NB4 (cell line): ENCODE measurements around the gene HSPB6.

ENCODE experiments used
- DNase-seq: peaks from one replicate; pipeline ENCODE4 v3.0.0; 2010; ENCODE audit warnings: low read depth
- H3K4me3 ChIP-seq: one replicate; pipeline ENCODE4 v1.5.1; 2011; ENCODE audit warnings: mild to moderate bottlenecking, low read depth, low read length, moderate library complexity
- MYC ChIP-seq: IDR thresholded peaks from 2 replicates; pipeline ENCODE4 v1.6.1; 2011; ENCODE audit warnings: low read depth, low read length
- POLR2A ChIP-seq: IDR thresholded peaks from 2 replicates; pipeline ENCODE4 v1.6.1; 2011; ENCODE audit warnings: mild to moderate bottlenecking; ENCODE audit not compliant: insufficient read length; ENCODE audit errors: extremely low read depth
- TF ChIP-seq, protein P1 (sequence below): IDR thresholded peaks from 2 replicates; pipeline ENCODE4 v1.6.1; 2011; ENCODE audit warnings: low read depth, low read length
- TF ChIP-seq, protein P2 (sequence below): IDR thresholded peaks from one replicate; pipeline ENCODE4 v1.5.1; 2012; ENCODE audit warnings: low read depth, low read length

The HSPB6 gene

DNA sequence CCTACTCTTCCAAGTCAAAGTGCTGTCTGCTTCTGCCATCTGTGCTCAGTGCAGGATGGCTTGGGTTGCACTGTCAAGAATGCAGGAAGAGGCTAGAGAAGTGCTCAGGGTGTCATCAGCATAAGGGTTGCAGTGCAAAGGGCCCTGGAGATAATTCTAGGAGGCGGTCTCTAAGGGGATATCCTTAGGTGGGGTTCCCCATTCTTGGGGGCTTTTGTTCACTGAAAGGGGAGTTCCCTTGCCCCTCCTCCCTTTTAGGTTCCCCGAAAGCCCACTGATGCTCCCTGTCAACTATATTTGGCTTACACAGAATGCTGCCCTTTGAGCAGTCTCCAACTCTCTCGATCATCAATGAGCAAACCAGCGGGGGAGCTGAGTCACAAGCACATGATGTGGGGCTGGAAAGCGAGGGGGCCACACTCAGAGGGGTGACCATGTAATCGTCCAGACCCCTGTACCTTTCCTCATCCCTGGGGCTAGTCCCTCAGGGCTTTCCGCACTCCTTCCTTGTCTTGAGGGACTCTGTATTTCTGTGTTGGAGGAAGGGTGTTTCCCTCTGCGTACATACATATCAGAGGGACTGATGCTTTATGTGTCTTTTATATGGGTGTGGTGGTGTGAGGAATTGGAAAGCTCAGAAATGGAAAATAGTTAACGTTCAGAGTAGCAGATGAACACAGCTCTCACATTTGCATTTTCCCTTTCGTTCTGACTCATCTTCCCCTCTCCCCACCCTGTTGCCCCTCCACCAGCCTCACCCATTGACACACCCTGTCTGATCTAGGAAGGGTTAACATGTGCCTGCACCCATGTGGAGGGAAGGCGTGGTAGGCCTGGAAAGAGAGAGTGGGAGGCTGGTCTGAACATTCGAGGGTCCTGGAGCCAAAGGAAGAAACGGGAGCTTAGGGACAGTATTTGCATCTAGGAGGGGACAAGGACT, 45.8 kb downstream of the HSPB6 start:
- H3K4me3 ChIP-seq, result no peak overlapping the region
- TF ChIP-seq, protein P1, sequence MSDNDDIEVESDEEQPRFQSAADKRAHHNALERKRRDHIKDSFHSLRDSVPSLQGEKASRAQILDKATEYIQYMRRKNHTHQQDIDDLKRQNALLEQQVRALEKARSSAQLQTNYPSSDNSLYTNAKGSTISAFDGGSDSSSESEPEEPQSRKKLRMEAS, result no peak
- TF ChIP-seq MYC (no peak), POLR2A (no peak)
- TF ChIP-seq, protein P2, sequence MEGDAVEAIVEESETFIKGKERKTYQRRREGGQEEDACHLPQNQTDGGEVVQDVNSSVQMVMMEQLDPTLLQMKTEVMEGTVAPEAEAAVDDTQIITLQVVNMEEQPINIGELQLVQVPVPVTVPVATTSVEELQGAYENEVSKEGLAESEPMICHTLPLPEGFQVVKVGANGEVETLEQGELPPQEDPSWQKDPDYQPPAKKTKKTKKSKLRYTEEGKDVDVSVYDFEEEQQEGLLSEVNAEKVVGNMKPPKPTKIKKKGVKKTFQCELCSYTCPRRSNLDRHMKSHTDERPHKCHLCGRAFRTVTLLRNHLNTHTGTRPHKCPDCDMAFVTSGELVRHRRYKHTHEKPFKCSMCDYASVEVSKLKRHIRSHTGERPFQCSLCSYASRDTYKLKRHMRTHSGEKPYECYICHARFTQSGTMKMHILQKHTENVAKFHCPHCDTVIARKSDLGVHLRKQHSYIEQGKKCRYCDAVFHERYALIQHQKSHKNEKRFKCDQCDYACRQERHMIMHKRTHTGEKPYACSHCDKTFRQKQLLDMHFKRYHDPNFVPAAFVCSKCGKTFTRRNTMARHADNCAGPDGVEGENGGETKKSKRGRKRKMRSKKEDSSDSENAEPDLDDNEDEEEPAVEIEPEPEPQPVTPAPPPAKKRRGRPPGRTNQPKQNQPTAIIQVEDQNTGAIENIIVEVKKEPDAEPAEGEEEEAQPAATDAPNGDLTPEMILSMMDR, result no peak
- DNase-seq, result no peak

DNA sequence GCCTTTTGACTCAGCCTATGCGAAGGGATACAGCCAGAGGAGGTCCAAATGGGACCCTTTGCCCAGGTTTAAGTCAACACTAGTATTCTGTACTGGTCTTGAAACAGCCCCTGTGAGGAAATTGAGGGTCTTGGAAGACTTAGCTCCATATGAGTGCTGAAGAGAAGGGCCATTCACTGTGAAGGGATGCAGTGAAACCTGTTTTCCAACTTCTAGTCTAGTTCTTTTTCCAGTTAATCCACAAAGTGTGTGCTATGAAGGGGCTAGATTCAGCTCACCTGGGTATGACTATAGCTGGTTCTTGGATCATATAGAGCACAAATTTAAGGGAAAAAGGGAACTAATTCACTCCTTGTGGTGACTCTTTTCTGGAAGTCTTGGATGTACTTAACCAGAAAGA, 48.4 kb downstream of the HSPB6 start:
- H3K4me3 ChIP-seq, result no peak overlapping the region
- DNase-seq, result no peak
- TF ChIP-seq, protein P1, result no peak
- no peak for TF ChIP-seq POLR2A
- no peak for TF ChIP-seq MYC
- TF ChIP-seq, protein P2, result no peak
